H1 (cell line): ENCODE data around the gene NPM1.

ENCODE experiments used
- EP300 ChIP-seq, 2 experiments: IDR thresholded peaks; 1 replicate in 1 of 2; 2 replicates in 1 of 2; pipeline ENCODE4 v1.6.1; 2011 to 2012; ENCODE audit warnings: low read depth in 2 of 2, low read length in 2 of 2, mild to moderate bottlenecking in 2 of 2, borderline replicate concordance in 1 of 2, inconsistent platforms in 1 of 2, moderate library complexity in 1 of 2
- GABPA ChIP-seq: IDR thresholded peaks from 2 replicates; pipeline ENCODE4 v1.6.1; 2011; ENCODE audit warnings: mild to moderate bottlenecking, low read length, moderate library complexity, borderline replicate concordance; ENCODE audit not compliant: insufficient read depth
- HDAC2 ChIP-seq, 2 experiments: fragments of 300-600 bp in 1 of 2; sonication (generic) in 1 of 2; IDR thresholded peaks; 2 replicates each; pipeline ENCODE4 v1.6.1; 2011 to 2012; ENCODE audit warnings: low read depth in 2 of 2, low read length in 2 of 2, mild to moderate bottlenecking in 2 of 2, moderate library complexity in 2 of 2, borderline replicate concordance in 1 of 2, inconsistent platforms in 1 of 2
- JUND ChIP-seq: IDR thresholded peaks from 2 replicates; pipeline ENCODE4 v1.6.1; 2011; ENCODE audit warnings: mild to moderate bottlenecking, improper control_type of control experiment, low read length
- POLR2A ChIP-seq, 2 experiments: IDR thresholded peaks; 1 replicate in 1 of 2; 2 replicates in 1 of 2; pipeline ENCODE4 v1.6.1; 2011; ENCODE audit warnings: low read depth in 2 of 2, low read length in 2 of 2, mild to moderate bottlenecking in 2 of 2; ENCODE audit errors: control extremely low read depth in 1 of 2
- POLR2AphosphoS5 ChIP-seq: IDR thresholded peaks from 2 replicates; pipeline ENCODE4 v1.6.1; 2011; ENCODE audit warnings: low read depth, low read length
- RXRA ChIP-seq: IDR thresholded peaks from 2 replicates; pipeline ENCODE4 v1.6.1; 2011; ENCODE audit warnings: low read depth, mild to moderate bottlenecking, low read length, moderate library complexity; ENCODE audit not compliant: insufficient read depth
- YY1 ChIP-seq: IDR thresholded peaks from 2 replicates; pipeline ENCODE4 v1.6.1; 2011; ENCODE audit warnings: low read depth, mild to moderate bottlenecking, low read length
- ZNF274 ChIP-seq: IDR thresholded peaks from 2 replicates; pipeline ENCODE4 v1.7.0; 2012; ENCODE audit warnings: low read length, borderline replicate concordance; ENCODE audit errors: extremely low read depth
- TF ChIP-seq, protein P1 (sequence below): IDR thresholded peaks from 2 replicates; pipeline ENCODE4 v1.6.1; 2012; ENCODE audit warnings: inconsistent platforms
- TF ChIP-seq, protein P2 (sequence below), 3 experiments: IDR thresholded peaks; 1 replicate in 2 of 3; 2 replicates in 1 of 3; pipeline versions ENCODE4 v1.5.1 to v1.6.1; 2011; ENCODE audit warnings: low read length in 3 of 3, mild to moderate bottlenecking in 3 of 3, inconsistent platforms in 2 of 3, low read depth in 1 of 3, moderate library complexity in 1 of 3; ENCODE audit not compliant: insufficient read depth in 1 of 3; ENCODE audit errors: control extremely low read depth in 1 of 3
- TF ChIP-seq, protein P3 (sequence below): IDR thresholded peaks from 2 replicates; pipeline ENCODE4 v1.6.1; 2012; ENCODE audit warnings: low read length, inconsistent platforms

DNA sequence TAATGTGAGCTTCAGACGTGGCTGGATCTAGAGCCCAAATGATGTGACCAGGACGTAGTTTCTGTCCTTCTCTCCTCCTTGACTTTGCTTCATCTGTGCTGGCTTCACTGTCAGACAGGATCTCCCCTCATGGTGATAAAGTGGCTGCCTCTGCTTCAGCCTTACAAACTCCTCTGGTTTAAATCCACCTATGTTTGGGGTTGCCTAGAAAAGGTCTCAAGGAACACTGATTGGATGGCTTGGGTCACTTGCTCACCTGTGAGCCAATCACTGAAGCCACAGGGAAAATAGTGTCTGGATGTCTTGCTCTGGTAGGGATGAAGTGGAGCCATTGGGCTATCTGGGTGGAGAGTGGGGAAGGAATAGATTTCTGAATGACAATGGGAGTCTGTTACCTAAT is 67.9 kb downstream of the NPM1 start:
- TF ChIP-seq POLR2AphosphoS5 (no peak), YY1 (no peak), HDAC2 (IDR thresholded peaks at IDR 0.05; ENCODE audit: borderline replicate concordance in 1 of 2, low read depth in 2 of 2, low read length in 2 of 2) (no peak), RXRA (no peak), POLR2A (IDR thresholded peaks at IDR 0.05; ENCODE audit: control extremely low read depth in 1 of 2, low read depth in 2 of 2, low read length in 2 of 2) (no peak), GABPA (no peak), ZNF274 (no peak), JUND (no peak), EP300 (IDR thresholded peaks at IDR 0.05; ENCODE audit: borderline replicate concordance in 1 of 2, low read depth in 2 of 2, low read length in 2 of 2) (no peak)
- TF ChIP-seq, protein P1, sequence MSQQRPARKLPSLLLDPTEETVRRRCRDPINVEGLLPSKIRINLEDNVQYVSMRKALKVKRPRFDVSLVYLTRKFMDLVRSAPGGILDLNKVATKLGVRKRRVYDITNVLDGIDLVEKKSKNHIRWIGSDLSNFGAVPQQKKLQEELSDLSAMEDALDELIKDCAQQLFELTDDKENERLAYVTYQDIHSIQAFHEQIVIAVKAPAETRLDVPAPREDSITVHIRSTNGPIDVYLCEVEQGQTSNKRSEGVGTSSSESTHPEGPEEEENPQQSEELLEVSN: no peak
- TF ChIP-seq, protein P2, sequence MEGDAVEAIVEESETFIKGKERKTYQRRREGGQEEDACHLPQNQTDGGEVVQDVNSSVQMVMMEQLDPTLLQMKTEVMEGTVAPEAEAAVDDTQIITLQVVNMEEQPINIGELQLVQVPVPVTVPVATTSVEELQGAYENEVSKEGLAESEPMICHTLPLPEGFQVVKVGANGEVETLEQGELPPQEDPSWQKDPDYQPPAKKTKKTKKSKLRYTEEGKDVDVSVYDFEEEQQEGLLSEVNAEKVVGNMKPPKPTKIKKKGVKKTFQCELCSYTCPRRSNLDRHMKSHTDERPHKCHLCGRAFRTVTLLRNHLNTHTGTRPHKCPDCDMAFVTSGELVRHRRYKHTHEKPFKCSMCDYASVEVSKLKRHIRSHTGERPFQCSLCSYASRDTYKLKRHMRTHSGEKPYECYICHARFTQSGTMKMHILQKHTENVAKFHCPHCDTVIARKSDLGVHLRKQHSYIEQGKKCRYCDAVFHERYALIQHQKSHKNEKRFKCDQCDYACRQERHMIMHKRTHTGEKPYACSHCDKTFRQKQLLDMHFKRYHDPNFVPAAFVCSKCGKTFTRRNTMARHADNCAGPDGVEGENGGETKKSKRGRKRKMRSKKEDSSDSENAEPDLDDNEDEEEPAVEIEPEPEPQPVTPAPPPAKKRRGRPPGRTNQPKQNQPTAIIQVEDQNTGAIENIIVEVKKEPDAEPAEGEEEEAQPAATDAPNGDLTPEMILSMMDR (IDR thresholded peaks at IDR 0.05; ENCODE audit: control extremely low read depth in 1 of 3, insufficient read depth in 1 of 3, low read depth in 1 of 3, low read length in 3 of 3): no peak
- TF ChIP-seq, protein P3, sequence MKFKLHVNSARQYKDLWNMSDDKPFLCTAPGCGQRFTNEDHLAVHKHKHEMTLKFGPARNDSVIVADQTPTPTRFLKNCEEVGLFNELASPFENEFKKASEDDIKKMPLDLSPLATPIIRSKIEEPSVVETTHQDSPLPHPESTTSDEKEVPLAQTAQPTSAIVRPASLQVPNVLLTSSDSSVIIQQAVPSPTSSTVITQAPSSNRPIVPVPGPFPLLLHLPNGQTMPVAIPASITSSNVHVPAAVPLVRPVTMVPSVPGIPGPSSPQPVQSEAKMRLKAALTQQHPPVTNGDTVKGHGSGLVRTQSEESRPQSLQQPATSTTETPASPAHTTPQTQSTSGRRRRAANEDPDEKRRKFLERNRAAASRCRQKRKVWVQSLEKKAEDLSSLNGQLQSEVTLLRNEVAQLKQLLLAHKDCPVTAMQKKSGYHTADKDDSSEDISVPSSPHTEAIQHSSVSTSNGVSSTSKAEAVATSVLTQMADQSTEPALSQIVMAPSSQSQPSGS: no peak
